ENCODE data around the gene GPX3. TPM values are rescaled to one million over a fixed set of nuclear protein-coding genes. Genes with fewer than 3 reads are reported as not detected.
A peak's percentile ranks its signal among the peaks of the same experiment; 100 is the strongest.

Gene GPX3
- total and polyA plus RNA-seq, 12 donors, result 208 to 1,234 (median 702) TPM

DNA sequence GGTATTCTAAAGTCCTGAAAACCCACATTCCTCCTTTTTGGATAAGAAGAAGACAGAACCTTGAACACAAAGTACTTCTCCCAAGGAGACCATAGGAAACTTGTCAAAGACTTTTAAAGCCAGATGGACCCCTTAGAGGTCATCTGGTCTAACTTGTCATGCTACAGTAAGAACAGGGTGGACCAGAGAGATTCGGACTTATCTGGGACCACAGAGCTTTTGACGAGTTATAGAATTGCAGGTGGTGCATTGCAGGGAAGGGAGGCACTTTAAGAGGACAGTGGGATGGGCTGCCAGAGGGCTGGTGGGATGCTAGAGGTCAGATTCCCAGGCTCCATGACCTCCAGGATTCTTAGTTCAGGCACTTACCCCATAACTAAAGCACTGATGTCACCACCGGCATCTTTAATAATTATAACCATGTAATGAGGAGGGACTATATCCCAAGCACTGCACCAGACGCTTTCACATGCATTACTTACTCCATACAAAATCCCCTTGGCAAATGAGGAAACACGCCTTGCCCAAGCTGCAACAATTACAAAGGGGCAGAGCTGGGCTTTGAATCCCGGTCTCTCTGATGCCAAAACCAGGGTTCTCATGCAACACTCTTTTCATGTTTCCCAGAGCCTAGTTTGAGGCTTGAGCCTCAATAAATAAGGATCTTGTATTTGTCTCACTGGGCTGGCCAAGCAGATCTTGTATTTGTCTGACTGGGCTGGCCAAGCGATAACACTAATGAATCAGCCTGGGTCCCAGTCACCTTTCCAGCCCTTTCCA is 12.8 kb upstream of the GPX3 start:
- ATAC-seq (no peak), DNase-seq (no peak)
- intact Hi-C loops (cut with DNase I), result loop anchor here in 3 of 10 donors (5.0 to 10.0 kb wide), 3 partner anchors 107 to 150 kb away; partner anchors contain the start of gene ANXA6 (in 1 of the 3)
- WGBS, 2 donors, result 81 to 84% methylated on average over 7 of the region's 7 CpGs
- Histone ChIP-seq H3K9me3 (no peaks in the 10 kb centered on the region), H3K36me3 (no peaks in the 10 kb centered on the region), H3K27me3 (no peaks in the 10 kb centered on the region), H3K4me3 (no peak overlapping the region), H3K4me1 (peaks cover 16 to 46% (median 35%) of the 10 kb centered on the region in 9 donors), H3K27ac (peak overlapping the region in 6 of 10 donors; percentile 56 to 85 (median 79))
- TF ChIP-seq, protein P1, sequence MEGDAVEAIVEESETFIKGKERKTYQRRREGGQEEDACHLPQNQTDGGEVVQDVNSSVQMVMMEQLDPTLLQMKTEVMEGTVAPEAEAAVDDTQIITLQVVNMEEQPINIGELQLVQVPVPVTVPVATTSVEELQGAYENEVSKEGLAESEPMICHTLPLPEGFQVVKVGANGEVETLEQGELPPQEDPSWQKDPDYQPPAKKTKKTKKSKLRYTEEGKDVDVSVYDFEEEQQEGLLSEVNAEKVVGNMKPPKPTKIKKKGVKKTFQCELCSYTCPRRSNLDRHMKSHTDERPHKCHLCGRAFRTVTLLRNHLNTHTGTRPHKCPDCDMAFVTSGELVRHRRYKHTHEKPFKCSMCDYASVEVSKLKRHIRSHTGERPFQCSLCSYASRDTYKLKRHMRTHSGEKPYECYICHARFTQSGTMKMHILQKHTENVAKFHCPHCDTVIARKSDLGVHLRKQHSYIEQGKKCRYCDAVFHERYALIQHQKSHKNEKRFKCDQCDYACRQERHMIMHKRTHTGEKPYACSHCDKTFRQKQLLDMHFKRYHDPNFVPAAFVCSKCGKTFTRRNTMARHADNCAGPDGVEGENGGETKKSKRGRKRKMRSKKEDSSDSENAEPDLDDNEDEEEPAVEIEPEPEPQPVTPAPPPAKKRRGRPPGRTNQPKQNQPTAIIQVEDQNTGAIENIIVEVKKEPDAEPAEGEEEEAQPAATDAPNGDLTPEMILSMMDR (IDR thresholded peaks at IDR 0.05), result no peak

DNA sequence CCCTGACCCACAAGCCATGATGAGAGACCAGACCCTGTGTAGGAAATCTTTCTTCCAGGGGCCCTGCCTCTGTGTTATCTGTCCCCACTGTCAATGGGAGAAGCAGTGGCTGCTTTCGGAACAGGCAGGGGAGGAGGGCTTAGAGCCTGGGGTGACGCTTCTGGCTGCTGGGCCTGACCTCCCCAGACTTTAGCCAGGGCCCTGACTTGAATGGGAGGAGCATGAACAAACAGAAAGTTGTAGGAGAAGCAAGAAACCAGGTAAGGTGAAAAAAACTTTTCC is 12.2 kb upstream of the GPX3 start:
- no peak for DNase-seq
- Histone ChIP-seq H3K27me3 (no peaks in the 10 kb centered on the region), H3K9me3 (no peaks in the 10 kb centered on the region), H3K4me3 (no peak overlapping the region), H3K36me3 (no peaks in the 10 kb centered on the region), H3K27ac (peak overlapping the region in 2 of 10 donors; percentile 19 to 77), H3K4me1 (peaks cover 16 to 51% (median 35%) of the 10 kb centered on the region in 9 donors)
- TF ChIP-seq, protein P1 (IDR thresholded peaks at IDR 0.05), result no peak
- intact Hi-C loops (cut with DNase I), result loop anchor here in 3 of 10 donors (5.0 to 10.0 kb wide), 3 partner anchors 107 to 149 kb away; partner anchors contain the start of gene ANXA6 (in 1 of the 3)
- WGBS, 2 donors, result 33 to 61% methylated on average over 2 of the region's 2 CpGs
- no peak for ATAC-seq

DNA sequence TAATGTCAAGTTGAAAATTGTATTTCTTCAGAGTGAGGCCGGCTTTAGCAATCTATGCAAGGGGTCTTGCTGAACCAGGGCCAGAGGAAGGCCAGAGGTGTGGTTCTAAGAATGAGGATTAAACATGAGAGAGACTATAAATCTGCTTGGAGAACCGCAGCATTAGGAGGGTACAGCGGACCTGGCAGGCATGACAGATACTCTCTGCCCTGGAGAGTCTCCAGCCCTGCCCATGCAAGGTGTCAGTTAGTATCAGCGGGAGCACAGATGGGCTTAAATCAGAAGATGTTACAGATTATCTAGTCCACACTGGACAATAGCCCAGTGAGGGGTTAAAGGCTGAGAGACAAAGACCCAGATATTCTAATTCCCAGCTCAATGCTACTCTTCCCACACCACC is 11.5 kb upstream of the GPX3 start:
- no peaks in the 10 kb centered on the region for H3K9me3 ChIP-seq
- no peak for ATAC-seq
- H3K4me1 ChIP-seq, result peaks cover 16 to 57% (median 35%) of the 10 kb centered on the region in 9 donors
- intact Hi-C loops (cut with DNase I), result loop anchor here in 3 of 10 donors (5.0 to 10.0 kb wide), 3 partner anchors 106 to 148 kb away; partner anchors contain the start of gene ANXA6 (in 1 of the 3)
- TF ChIP-seq, protein P1 (IDR thresholded peaks at IDR 0.05), result no peak
- no peak overlapping the region for H3K27ac ChIP-seq
- 94 to 96% methylated on average over 4 of the region's 4 CpGs for WGBS, 2 donors
- H3K36me3 ChIP-seq, result no peaks in the 10 kb centered on the region
- no peak overlapping the region for H3K4me3 ChIP-seq
- no peak for DNase-seq
- H3K27me3 ChIP-seq, result no peaks in the 10 kb centered on the region

DNA sequence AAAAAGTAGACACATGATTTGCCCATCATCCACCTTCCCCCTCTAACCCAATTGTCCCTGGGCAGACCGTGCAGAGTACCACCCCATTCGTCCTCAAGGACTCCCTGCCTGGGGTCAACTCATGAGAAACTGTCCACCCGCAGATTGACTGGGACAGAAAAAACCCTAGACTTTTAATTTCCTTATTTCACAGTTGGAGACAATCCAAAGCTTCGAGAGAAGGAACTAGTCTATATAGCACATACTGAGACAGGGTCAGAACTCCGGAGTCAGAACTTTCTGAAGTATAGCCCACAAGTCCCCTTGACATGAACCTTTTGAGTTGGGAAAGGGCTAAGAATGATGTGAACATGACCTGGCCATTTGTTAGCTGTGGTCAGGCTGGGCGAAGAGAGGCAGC is 7.5 kb upstream of the GPX3 start:
- TF ChIP-seq, protein P1 (IDR thresholded peaks at IDR 0.05), result no peak
- Histone ChIP-seq H3K27ac (peak overlapping the region in 1 of 10 donors; percentile 33), H3K9me3 (no peaks in the 10 kb centered on the region), H3K27me3 (no peaks in the 10 kb centered on the region), H3K36me3 (no peaks in the 10 kb centered on the region), H3K4me1 (peaks cover 0 to 43% (median 4%) of the 10 kb centered on the region in 9 donors), H3K4me3 (no peak overlapping the region)
- ATAC-seq (peak in 2 of 8 donors; percentile 19 to 31), DNase-seq (no peak)
- intact Hi-C loops (cut with DNase I), result no loop called here
- 76 to 90% methylated on average over 6 of the region's 6 CpGs for WGBS, 2 donors

Data from heart right ventricle (tissue), 16 donors.